NCI-H1694 (cell line): Measurements from ENCODE around the gene CLDN17.

ENCODE experiments used
- DNase-seq: peaks from one replicate; lab custom pipeline; 2025; lab: John Stamatoyannopoulos, UW

The CLDN17 gene

GRCh38 chr21:30166705-30167104 lies at the start of gene CLDN17:
Gene CLDN17, minus strand, starts transcription at chr21:30166805. Its CDS starts 188 bp downstream, at chr21:30166617.
- no peak for DNase-seq

- no peak for DNase-seq
Observed at GRCh38 chr21:30216041-30216723, 49.6 kb upstream of the CLDN17 start, which contains the start of gene CLDN8. Gene CLDN8, minus strand, starts transcription at chr21:30216097. Its CDS starts 172 bp downstream, at chr21:30215925.

- no peak for DNase-seq
Observed at GRCh38 chr21:30211071-30211470, 44.5 kb upstream of the CLDN17 start.

GRCh38 chr21:30209601-30210000 lies 43.0 kb upstream of the CLDN17 start:
- no peak for DNase-seq

GRCh38 chr21:30207252-30207579 lies 40.6 kb upstream of the CLDN17 start:
- DNase-seq = no peak

GRCh38 chr21:30206551-30207251 lies 40.1 kb upstream of the CLDN17 start:
- DNase-seq = no peak

- DNase-seq = no peak
Observed at GRCh38 chr21:30200000-30200399, 33.4 kb upstream of the CLDN17 start.

GRCh38 chr21:30194701-30195299 lies 28.2 kb upstream of the CLDN17 start:
- peak; percentile 45 for DNase-seq

GRCh38 chr21:30193201-30193600 lies 26.6 kb upstream of the CLDN17 start:
- no peak for DNase-seq

- no peak for DNase-seq
Observed at GRCh38 chr21:30190554-30190953, 23.9 kb upstream of the CLDN17 start.

- no peak for DNase-seq
Observed at GRCh38 chr21:30189773-30190172, 23.2 kb upstream of the CLDN17 start.

- DNase-seq = no peak
Observed at GRCh38 chr21:30186242-30186641, 19.6 kb upstream of the CLDN17 start.

- DNase-seq = no peak
Observed at GRCh38 chr21:30168086-30168485, 1.5 kb upstream of the CLDN17 start.

- no peak for DNase-seq
Observed at GRCh38 chr21:30166171-30166570, 434 bp downstream of the CLDN17 start.

- DNase-seq = no peak
Observed at GRCh38 chr21:30164796-30165195, 1.8 kb downstream of the CLDN17 start.

GRCh38 chr21:30153697-30154340 lies 12.8 kb downstream of the CLDN17 start:
- no peak for DNase-seq

- DNase-seq = no peak
Observed at GRCh38 chr21:30152792-30153191, 13.8 kb downstream of the CLDN17 start.

- DNase-seq = no peak
Observed at GRCh38 chr21:30148906-30149305, 17.7 kb downstream of the CLDN17 start.

- DNase-seq = no peak
Observed at GRCh38 chr21:30146558-30147282, 19.9 kb downstream of the CLDN17 start.

- no peak for DNase-seq
Observed at GRCh38 chr21:30138483-30138882, 28.1 kb downstream of the CLDN17 start.

- DNase-seq = no peak
Observed at GRCh38 chr21:30129246-30129645, 37.4 kb downstream of the CLDN17 start.

GRCh38 chr21:30126576-30126975 lies 40.0 kb downstream of the CLDN17 start:
- no peak for DNase-seq
